GM21576 (cell line): Measurements from ENCODE around the gene UGT1A8.

Experiments used
- ATAC-seq: cut with Tn5 transposase; IDR thresholded peaks from one replicate; pipeline ENCODE4 v1.9.1; 2021; ENCODE audit warnings: mild to moderate bottlenecking, moderate library complexity; ENCODE audit not compliant: unreplicated experiment

The UGT1A8 gene

GRCh38 chr2:233796254-233796653 is 178.8 kb downstream of the UGT1A8 start:
- no peak for ATAC-seq

GRCh38 chr2:233798335-233799086 is 181.1 kb downstream of the UGT1A8 start:
- ATAC-seq, result no peak

- no peak for ATAC-seq
Measured at GRCh38 chr2:233799087-233799665, 181.7 kb downstream of the UGT1A8 start.

GRCh38 chr2:233799716-233800115 is 182.3 kb downstream of the UGT1A8 start:
- no peak for ATAC-seq

DNA sequence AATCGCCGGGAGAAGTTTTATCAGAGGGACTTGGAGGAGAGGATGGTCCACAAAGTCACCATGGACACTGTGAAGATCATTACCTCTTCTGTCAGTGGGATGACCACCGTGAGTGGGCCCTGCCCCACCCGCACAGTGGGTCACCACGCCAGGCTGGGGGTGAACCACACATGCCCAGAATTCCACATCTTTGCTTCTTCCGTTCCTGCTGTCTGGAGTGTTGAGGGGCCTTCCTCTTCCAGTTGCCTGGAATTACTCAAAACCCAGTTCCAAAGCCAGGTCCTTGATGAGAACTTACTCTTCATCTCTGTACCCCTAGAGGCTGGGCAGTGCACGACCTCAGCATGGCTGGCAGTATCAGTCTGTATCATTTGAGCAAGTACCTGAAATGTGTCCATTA is 182.8 kb downstream of the UGT1A8 start:
- no peak for ATAC-seq

DNA sequence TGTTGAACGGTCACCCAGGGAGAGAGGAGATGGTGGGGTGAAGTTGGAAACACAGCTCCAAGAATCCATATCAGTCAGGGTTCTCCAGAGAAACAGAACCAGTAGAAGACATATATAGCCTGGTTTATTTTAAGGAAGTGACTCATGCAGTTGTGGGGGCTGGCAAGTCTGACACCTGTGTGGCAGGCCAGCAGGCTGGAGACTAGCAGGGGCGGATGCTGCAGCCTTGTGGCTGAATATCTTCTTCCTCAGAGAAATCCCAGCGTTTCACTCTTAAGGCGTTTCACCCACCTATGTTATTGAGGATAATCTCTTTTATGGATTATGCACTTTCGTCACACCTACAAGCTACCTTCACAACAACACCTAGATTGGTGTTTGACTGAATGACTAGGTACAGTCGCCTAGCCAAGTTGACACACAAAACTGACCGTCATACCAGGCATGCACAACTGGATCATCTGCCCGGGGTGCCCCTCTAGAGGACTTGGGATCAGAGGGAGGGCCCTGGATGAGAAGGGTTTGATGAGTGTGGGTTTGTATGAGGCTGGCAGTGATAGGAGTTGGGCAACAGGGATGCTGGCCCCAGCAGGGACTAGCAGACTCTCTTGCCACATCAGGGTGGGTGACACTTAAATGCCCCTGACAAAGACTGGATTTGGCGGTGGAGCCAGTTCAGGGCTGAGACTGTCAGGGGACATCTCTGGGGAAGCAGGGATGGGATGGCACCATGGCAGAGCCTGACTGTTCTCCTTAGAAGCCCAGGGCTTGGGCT is 184.1 kb downstream of the UGT1A8 start:
- no peak for ATAC-seq

DNA sequence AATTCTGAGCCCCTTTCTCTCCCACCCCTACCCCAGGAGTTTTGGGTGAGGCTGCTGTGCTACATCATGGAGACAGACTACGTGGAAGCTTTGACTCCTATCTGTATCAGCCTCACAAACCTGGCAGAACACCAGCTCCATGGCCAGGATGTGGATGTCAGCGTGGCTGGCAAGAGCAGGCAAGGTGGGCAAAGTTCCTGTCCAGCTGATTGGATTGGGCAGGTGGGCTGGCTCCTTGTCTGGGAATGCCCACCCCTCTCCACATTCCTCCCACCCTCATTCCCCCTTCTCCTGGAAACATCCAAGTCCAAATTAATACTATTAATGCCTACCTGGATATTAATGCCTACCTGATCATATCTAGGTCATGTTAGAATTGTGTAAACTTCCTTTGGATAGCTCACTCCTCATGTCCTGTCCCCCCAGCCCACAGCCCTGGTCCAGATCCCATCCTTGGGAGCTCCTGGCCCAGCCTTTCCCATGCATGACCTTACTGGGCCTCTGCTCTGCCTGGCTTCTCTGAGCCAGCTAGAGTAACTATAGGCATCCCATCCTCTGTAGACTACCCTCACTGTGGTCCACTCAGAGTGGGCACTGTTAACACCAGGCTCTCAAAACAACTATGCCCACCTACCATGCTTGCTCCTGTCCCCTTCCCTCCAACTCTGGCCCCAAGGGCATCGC is 184.8 kb downstream of the UGT1A8 start:
- no peak for ATAC-seq

DNA sequence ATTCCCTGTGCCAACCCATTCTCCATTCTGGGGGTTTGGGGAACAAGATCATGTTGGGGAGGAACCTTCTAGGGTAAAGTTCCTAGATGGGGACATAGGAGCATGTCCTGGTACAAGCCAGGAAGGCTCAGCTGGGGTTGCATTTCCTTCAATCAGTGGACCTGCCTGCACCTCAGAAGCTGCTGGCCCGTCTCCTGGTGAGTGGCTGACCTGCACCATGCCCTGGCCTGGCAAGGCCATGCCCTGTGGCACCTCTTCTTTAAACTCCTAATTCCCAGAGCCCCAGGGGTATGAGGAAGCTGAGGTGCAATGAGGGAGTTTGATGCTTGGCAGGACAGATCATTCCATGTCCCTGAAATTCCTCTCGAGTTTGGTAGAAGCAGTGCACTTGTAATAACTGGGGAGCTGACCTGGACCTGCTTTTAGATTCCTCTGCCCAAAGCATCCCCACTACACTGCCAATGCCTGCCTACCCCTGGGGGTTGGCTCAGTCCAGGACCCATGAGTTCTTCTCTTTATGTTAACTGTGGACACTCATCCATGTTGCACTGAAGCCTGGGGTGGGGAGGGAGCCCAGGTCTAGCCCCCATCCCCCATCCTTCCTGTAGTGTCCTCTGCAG is 186.0 kb downstream of the UGT1A8 start:
- ATAC-seq, result no peak

DNA sequence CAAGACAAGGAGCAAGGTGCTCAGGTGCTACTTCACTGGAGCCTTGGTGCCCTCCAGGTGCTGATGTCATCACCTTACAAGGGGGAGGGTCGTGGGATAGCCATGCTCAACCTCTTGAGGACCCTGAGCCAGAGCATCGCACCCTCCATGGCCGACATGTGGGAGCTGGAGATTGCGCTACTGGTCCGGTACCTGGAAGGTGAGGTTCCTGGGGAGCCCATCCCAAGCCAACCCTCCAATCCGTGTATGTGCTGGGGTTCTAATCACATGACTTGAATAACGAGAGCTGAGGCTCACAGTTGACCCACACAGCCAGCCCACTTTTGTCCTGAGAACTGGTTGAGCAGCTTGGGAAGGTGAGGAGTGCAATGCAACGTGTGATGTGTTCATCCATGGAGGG is 186.6 kb downstream of the UGT1A8 start:
- no peak for ATAC-seq

GRCh38 chr2:233807215-233807865 is 189.9 kb downstream of the UGT1A8 start:
- no peak for ATAC-seq

- no peak for ATAC-seq
Measured at GRCh38 chr2:233807966-233808935, 190.8 kb downstream of the UGT1A8 start.

DNA sequence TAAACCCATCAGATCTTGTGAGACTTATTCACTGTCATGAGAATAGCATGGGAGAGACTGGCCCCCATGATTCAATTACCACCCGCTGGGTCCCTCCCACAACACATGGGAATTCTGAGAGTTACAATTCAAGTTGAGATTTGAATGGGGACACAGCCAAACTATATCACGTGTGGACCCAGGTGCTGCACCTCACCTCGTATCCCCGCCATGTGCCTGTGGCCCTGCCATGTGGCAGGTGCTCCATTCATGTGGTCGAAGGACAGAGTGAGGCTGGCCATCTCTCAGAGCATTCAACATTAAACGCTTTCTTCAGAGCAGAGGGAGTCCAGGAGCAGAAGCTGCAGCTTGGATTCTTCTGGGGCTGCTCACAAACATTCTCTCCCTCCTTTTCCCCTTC is 193.0 kb downstream of the UGT1A8 start:
- ATAC-seq, result no peak

- ATAC-seq, result no peak
Measured at GRCh38 chr2:233811087-233811486, 193.7 kb downstream of the UGT1A8 start.

GRCh38 chr2:233811732-233812131 is 194.3 kb downstream of the UGT1A8 start:
- ATAC-seq, result no peak

DNA sequence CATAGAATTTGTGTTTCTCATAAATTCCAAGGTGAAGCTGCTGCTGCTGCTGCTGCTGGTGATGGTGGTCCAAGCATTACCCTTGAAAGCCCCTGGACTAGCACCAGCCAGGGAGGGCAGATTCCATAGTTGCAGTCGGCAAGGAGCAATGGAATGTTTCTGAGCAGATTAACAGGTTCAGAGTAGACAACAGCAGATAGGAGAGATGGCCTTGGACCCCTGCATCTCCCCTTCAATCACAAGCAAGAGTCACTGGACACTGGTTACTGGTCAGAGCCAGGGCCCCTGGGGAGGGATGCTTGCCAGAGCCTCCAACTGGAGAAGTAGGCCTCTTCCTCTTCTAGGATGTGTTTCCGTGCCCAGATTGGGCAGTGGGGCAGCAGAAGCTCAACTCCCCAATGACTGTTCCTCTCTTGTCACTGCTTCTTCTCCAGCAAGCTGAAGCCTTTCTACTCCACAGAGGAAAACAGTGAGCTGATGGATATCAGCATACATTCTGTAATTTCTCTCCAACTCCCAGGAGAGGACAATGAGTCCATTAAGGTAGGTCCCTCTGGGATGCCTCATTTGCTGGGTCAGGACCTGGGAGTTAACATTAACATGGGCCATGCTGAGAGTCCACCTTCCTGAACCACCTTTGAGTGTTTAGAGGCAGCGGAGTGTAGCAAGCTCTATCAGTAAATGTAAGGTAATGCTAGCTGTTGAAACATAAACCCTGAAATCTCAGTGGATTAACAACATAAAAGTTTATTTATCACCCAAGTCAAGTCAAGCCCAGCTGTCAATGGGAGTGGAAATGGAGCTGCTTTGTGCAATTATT is 196.0 kb downstream of the UGT1A8 start:
- no peak for ATAC-seq

DNA sequence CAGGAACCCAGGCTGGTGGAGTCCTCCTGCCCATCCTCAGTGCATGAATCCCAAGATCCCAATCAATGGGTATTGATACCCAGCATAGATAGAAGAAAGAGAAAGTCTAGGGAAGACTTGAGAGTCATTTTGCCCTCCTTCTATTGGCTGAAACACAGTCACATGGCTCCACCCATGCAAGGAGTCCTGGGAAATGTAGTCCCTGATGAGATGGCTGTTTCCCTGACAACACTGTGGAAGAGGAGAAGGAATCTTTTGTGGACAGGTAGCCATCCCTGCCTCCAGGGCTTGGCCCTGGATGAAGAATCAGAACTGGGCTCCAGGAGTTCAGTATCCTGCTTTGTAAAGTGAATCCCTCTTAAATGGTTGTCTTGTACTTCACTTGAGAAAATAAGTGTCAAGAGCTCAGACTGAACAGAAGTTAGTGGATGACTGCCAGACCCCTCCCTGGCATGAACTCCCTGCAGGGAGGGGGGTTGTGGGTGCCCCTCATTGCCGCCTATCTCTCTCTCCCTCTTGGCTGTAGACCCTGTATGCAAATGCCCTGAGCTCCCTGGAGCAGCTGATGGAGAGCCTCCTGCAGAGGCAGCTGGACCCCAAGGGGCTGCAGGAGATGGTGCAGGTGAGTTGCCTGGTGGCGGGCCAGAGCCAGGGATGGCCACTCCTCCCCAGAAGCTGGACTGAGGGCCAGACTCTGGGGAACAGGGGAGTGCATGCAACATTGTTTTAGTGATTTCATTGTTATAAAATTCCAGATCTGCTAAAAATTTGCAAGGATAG is 196.8 kb downstream of the UGT1A8 start:
- no peak for ATAC-seq

GRCh38 chr2:233815861-233816260 is 198.4 kb downstream of the UGT1A8 start:
- ATAC-seq, result no peak

- no peak for ATAC-seq
Measured at GRCh38 chr2:233816334-233816733, 198.9 kb downstream of the UGT1A8 start.
